GM19463 (cell line): ENCODE results near the gene MED29.

ENCODE experiments used
- ATAC-seq: cut with Tn5 transposase; IDR thresholded peaks from one replicate; pipeline ENCODE4 v1.9.1; 2021; ENCODE audit warnings: mild to moderate bottlenecking, moderate library complexity; ENCODE audit not compliant: unreplicated experiment

Gene MED29

GRCh38 chr19:39390751-39391437 lies at the start of gene MED29, which contains the start of gene PAF1:
MED29 (plus strand) TSS chr19:39391378; CDS start chr19:39391423, 45 bp downstream.
PAF1 (minus strand) TSS chr19:39391106; CDS start chr19:39390864, 242 bp downstream.
- peak; percentile 90 for ATAC-seq

GRCh38 chr19:39341719-39342604 lies 49.2 kb upstream of the MED29 start, which contains the start of gene SAMD4B:
SAMD4B (plus strand) TSS chr19:39342421; CDS start chr19:39356894, 14,473 bp downstream.
- peak; percentile 83 for ATAC-seq

- ATAC-seq, result no peak
Observed at GRCh38 chr19:39342647-39343305, 48.4 kb upstream of the MED29 start.

GRCh38 chr19:39345956-39346355 lies 45.2 kb upstream of the MED29 start:
- ATAC-seq, result no peak

GRCh38 chr19:39347332-39348164 lies 43.6 kb upstream of the MED29 start:
- no peak for ATAC-seq

GRCh38 chr19:39349326-39349725 lies 41.9 kb upstream of the MED29 start:
- ATAC-seq, result no peak

- ATAC-seq, result no peak
Observed at GRCh38 chr19:39350156-39350555, 41.0 kb upstream of the MED29 start.

- ATAC-seq, result peak; percentile 61
Observed at GRCh38 chr19:39351537-39352064, 39.6 kb upstream of the MED29 start.

- no peak for ATAC-seq
Observed at GRCh38 chr19:39352381-39353255, 38.6 kb upstream of the MED29 start.

- ATAC-seq, result no peak
Observed at GRCh38 chr19:39355253-39355652, 35.9 kb upstream of the MED29 start.

- ATAC-seq, result no peak
Observed at GRCh38 chr19:39356073-39356472, 35.1 kb upstream of the MED29 start.

GRCh38 chr19:39356647-39357046 lies 34.5 kb upstream of the MED29 start:
- no peak for ATAC-seq

GRCh38 chr19:39359026-39359425 lies 32.2 kb upstream of the MED29 start:
- no peak for ATAC-seq

GRCh38 chr19:39360599-39360998 lies 30.6 kb upstream of the MED29 start:
- ATAC-seq, result no peak

- ATAC-seq, result no peak
Observed at GRCh38 chr19:39362682-39363657, 28.2 kb upstream of the MED29 start.

- no peak for ATAC-seq
Observed at GRCh38 chr19:39363901-39364457, 27.2 kb upstream of the MED29 start.

- no peak for ATAC-seq
Observed at GRCh38 chr19:39365531-39365930, 25.6 kb upstream of the MED29 start.

GRCh38 chr19:39369200-39369599 lies 22.0 kb upstream of the MED29 start:
- no peak for ATAC-seq
